ENCODE measurements around the gene MTMR2. TPM values are rescaled to one million over a fixed set of nuclear protein-coding genes. Genes with fewer than 3 reads are reported as not detected.

MTMR2 gene
- polyA plus RNA-seq, 3 donors = 1.9 to 5.1 (median 2.6) TPM

DNA sequence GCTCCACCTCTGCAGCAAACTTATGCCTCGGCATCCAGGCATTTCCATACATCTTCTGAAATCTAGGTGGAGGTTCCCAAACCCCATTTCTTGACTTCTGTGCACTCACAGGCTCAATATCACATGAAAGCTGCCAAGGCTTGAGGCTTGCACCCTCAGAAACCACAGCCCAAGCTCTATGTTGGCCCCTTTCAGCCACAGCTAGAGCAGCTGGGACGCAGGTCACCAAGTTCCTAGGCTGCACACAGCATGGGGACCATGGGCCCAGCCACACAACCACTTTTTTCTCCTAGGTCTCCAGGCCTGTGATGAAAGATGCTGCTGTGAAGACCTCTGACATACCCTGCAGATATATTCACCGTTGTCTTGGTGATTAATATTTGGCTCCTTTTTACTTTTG, 24.7 kb upstream of the MTMR2 start:
- Histone ChIP-seq H2AFZ (ENCODE audit: insufficient read depth, low read depth, low read length, poor library complexity, severe bottlenecking) (no peak overlapping the region), H3K9me3 (replicated peaks in 1 of 2; ENCODE audit: control insufficient read depth in 1 of 2, insufficient read depth in 1 of 2, low read length in 2 of 2) (peaks cover 8 to 15% of the 10 kb centered on the region in 2 donors), H3K9ac (ENCODE audit: insufficient read depth, low read length, poor library complexity, severe bottlenecking) (no peak overlapping the region), H3K27ac (ENCODE audit: low read depth in 1 of 2, low read length in 2 of 2) (no peak overlapping the region), H3K4me3 (replicated peaks in 1 of 3; ENCODE audit: low read depth in 2 of 3, low read length in 3 of 3) (no peak overlapping the region), H3K79me2 (ENCODE audit: insufficient read depth, low read length) (no peaks in the 10 kb centered on the region), H3K4me1 (ENCODE audit: control insufficient read depth in 1 of 2, insufficient read depth in 2 of 2, low read length in 2 of 2) (no peaks in the 10 kb centered on the region), H3K36me3 (replicated peaks in 1 of 2; ENCODE audit: control insufficient read depth in 1 of 2, insufficient read depth in 2 of 2, low read length in 2 of 2) (no peaks in the 10 kb centered on the region), H4K20me1 (ENCODE audit: insufficient read depth, low read length) (no peaks in the 10 kb centered on the region), H3K4me2 (replicated peaks; ENCODE audit: extremely low read depth, low read length, poor library complexity, severe bottlenecking) (no peak overlapping the region), H3K27me3 (ENCODE audit: control insufficient read depth in 2 of 2, insufficient read depth in 2 of 2, low read length in 2 of 2) (no peaks in the 10 kb centered on the region)
- Mint-ChIP-seq H3K9me3 (peaks cover 7 to 38% (median 16%) of the 10 kb centered on the region in 7 donors), H3K4me3 (no peak overlapping the region), H3K4me1 (no peaks in the 10 kb centered on the region), H3K27ac (no peak overlapping the region), H3K27me3 (ENCODE audit: low read depth in 3 of 3) (peaks cover 0 to 1% (median 1%) of the 10 kb centered on the region in 3 donors), H3K36me3 (no peaks in the 10 kb centered on the region)
- 93% methylated on average over 2 of the region's 3 CpGs for WGBS (ENCODE audit: insufficient coverage)
- DNase-seq = no peak
- TF ChIP-seq, protein P1, sequence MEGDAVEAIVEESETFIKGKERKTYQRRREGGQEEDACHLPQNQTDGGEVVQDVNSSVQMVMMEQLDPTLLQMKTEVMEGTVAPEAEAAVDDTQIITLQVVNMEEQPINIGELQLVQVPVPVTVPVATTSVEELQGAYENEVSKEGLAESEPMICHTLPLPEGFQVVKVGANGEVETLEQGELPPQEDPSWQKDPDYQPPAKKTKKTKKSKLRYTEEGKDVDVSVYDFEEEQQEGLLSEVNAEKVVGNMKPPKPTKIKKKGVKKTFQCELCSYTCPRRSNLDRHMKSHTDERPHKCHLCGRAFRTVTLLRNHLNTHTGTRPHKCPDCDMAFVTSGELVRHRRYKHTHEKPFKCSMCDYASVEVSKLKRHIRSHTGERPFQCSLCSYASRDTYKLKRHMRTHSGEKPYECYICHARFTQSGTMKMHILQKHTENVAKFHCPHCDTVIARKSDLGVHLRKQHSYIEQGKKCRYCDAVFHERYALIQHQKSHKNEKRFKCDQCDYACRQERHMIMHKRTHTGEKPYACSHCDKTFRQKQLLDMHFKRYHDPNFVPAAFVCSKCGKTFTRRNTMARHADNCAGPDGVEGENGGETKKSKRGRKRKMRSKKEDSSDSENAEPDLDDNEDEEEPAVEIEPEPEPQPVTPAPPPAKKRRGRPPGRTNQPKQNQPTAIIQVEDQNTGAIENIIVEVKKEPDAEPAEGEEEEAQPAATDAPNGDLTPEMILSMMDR (IDR thresholded peaks at IDR 0.05) = no peak
- intact Hi-C loops (cut with micrococcal nuclease) = no loop called here

DNA sequence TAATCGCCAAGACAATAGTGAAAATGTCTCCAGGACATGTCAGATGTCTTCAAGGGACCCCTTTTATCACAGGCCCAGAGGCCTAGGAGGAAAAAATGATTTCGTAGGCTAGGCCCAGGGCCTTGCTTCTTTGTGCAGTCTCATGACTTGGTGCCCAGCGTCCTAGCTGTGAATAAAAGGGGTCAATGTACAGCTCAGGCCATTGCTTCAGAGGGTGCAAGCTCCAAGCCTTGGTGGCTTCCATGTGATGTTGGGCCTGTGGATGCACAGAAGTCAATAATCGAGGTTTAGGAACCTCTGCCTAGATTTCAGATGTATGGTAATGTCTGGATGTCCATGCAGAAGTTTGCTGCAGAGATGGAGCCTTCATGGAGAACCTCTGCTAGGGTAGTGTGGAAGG, 20.7 kb upstream of the MTMR2 start:
- no peak overlapping the region for H3K27ac ChIP-seq (ENCODE audit: low read depth in 1 of 2, low read length in 2 of 2)
- Mint-ChIP-seq H3K27ac (no peak overlapping the region), H3K36me3 (no peaks in the 10 kb centered on the region), H3K27me3 (ENCODE audit: low read depth in 3 of 3) (peaks cover 0 to 1% (median 0%) of the 10 kb centered on the region in 3 donors), H3K4me1 (no peaks in the 10 kb centered on the region), H3K9me3 (peaks cover 7 to 38% (median 16%) of the 10 kb centered on the region in 7 donors), H3K4me3 (no peak overlapping the region)
- H2AFZ ChIP-seq (ENCODE audit: insufficient read depth, low read depth, low read length, poor library complexity, severe bottlenecking) = no peak overlapping the region
- no peak overlapping the region for H3K4me2 ChIP-seq (replicated peaks; ENCODE audit: extremely low read depth, low read length, poor library complexity, severe bottlenecking)
- H3K9ac ChIP-seq (ENCODE audit: insufficient read depth, low read length, poor library complexity, severe bottlenecking) = no peak overlapping the region
- no peaks in the 10 kb centered on the region for H3K36me3 ChIP-seq (replicated peaks in 1 of 2; ENCODE audit: control insufficient read depth in 1 of 2, insufficient read depth in 2 of 2, low read length in 2 of 2)
- no peaks in the 10 kb centered on the region for H3K79me2 ChIP-seq (ENCODE audit: insufficient read depth, low read length)
- TF ChIP-seq, protein P1 (IDR thresholded peaks at IDR 0.05) = no peak
- DNase-seq = no peak
- H4K20me1 ChIP-seq (ENCODE audit: insufficient read depth, low read length) = no peaks in the 10 kb centered on the region
- WGBS (ENCODE audit: insufficient coverage) = 93% methylated on average over 2 of the region's 4 CpGs
- peaks cover 8 to 15% of the 10 kb centered on the region in 2 donors for H3K9me3 ChIP-seq (replicated peaks in 1 of 2; ENCODE audit: control insufficient read depth in 1 of 2, insufficient read depth in 1 of 2, low read length in 2 of 2)
- H3K27me3 ChIP-seq (ENCODE audit: control insufficient read depth in 2 of 2, insufficient read depth in 2 of 2, low read length in 2 of 2) = no peaks in the 10 kb centered on the region
- intact Hi-C loops (cut with micrococcal nuclease) = no loop called here
- no peaks in the 10 kb centered on the region for H3K4me1 ChIP-seq (ENCODE audit: control insufficient read depth in 1 of 2, insufficient read depth in 2 of 2, low read length in 2 of 2)
- no peak overlapping the region for H3K4me3 ChIP-seq (replicated peaks in 1 of 3; ENCODE audit: low read depth in 2 of 3, low read length in 3 of 3)

All from CD14-positive monocyte (primary cell).